Activated CD8-positive, alpha-beta T cell treated with anti-CD3 and anti-CD28 coated beads, Interleukin-2, amount 10 ng/mL, durations not matched to agents 7 days and 5 days (primary cell): ENCODE data around the gene SPTB. TPM values are rescaled to one million over a fixed set of nuclear protein-coding genes. Genes with fewer than 3 reads are reported as not detected.
A peak's percentile ranks its signal among the peaks of the same experiment; 100 is the strongest.

Source experiments
- ATAC-seq: fragments of 150-1000 bp; cut with Tn5 transposase; one replicate; pipeline ENCODE4 v1.10.0; 2021; ENCODE audit warnings: moderate library complexity
- CTCF ChIA-PET: fragments of 350-600 bp; sonication (Branson Sonifier 250); formaldehyde crosslinking; loops from one replicate; lab custom pipeline; 2021; ENCODE audit warnings: antibody characterized with exemption; lab: Charles Lee
- POLR2A ChIA-PET: fragments of 350-600 bp; sonication (Branson Sonifier 250); formaldehyde crosslinking; loops from one replicate; lab custom pipeline; 2021; ENCODE audit warnings: antibody characterized with exemption; lab: Charles Lee
- DNase-seq: peaks from one replicate; pipeline ENCODE4 v3.0.0-alpha.2; 2020
- H3K27ac Mint-ChIP-seq: one replicate; pipeline ENCODE4 v1.8.0; 2021; ENCODE audit warnings: mild to moderate bottlenecking, mixed read lengths
- H3K27me3 Mint-ChIP-seq: one replicate; pipeline ENCODE4 v1.8.0; 2021; ENCODE audit warnings: low read depth, mixed read lengths
- H3K36me3 Mint-ChIP-seq: one replicate; pipeline ENCODE4 v1.8.0; 2021; ENCODE audit warnings: low read depth, mixed read lengths
- H3K4me1 Mint-ChIP-seq: one replicate; pipeline ENCODE4 v1.8.0; 2021; ENCODE audit warnings: low read depth, mixed read lengths
- H3K4me3 Mint-ChIP-seq: one replicate; pipeline ENCODE4 v1.8.0; 2021; ENCODE audit warnings: mild to moderate bottlenecking, mixed read lengths
- H3K9me3 Mint-ChIP-seq: one replicate; pipeline ENCODE4 v1.8.0; 2022; ENCODE audit warnings: mixed read lengths; ENCODE audit not compliant: insufficient read depth
- total RNA-seq, 2 experiments: library from RNA; stranded (reverse); gene quantifications; one replicate each; pipeline ENCODE4 v1.2.3, GENCODE V29; 2021

SPTB gene
- total RNA-seq, 2 experiments from 2014 or later: not detected

DNA sequence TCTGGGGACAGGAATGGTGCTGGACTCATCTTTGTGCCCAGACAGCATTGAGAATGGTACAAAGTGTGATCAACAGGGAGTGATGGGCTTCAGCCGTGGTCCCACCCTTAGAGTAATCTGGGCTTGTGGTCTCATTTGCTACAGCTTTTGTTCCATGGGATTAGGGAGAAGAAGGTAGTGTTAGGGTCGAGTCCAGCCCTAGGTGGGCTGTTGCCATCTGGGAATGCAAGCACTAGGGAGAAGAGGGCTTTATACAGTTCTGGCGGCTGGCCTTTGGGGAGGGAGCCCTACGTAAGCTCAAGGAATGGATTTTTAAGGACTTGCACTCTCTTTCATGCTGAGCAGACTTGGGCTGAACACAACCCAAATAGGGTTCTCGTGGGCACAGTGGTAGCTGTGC is 170.6 kb downstream of the SPTB start:
- DNase-seq: no peak
- H3K27ac Mint-ChIP-seq: peak overlapping the region; percentile 86
- peaks cover 17% of the 10 kb centered on the region for H3K9me3 Mint-ChIP-seq
- H3K4me3 Mint-ChIP-seq: peak overlapping the region; percentile 70
- peaks cover 61% of the 10 kb centered on the region for H3K27me3 Mint-ChIP-seq
- peaks cover 18% of the 10 kb centered on the region for H3K36me3 Mint-ChIP-seq
- ChIA-PET POLR2A (interaction anchor here (0.7 kb wide), 1 partner anchor 14 kb away, joined by 3 read pairs; no protein-coding TSS in a partner anchor), CTCF (interaction anchor here (1.1 to 1.9 kb wide), 4 partner anchors 9 to 56 kb away, joined by 3 to 8 read pairs (median 4); no protein-coding TSS in a partner anchor)
- ATAC-seq: no peak
- peaks cover 53% of the 10 kb centered on the region for H3K4me1 Mint-ChIP-seq

DNA sequence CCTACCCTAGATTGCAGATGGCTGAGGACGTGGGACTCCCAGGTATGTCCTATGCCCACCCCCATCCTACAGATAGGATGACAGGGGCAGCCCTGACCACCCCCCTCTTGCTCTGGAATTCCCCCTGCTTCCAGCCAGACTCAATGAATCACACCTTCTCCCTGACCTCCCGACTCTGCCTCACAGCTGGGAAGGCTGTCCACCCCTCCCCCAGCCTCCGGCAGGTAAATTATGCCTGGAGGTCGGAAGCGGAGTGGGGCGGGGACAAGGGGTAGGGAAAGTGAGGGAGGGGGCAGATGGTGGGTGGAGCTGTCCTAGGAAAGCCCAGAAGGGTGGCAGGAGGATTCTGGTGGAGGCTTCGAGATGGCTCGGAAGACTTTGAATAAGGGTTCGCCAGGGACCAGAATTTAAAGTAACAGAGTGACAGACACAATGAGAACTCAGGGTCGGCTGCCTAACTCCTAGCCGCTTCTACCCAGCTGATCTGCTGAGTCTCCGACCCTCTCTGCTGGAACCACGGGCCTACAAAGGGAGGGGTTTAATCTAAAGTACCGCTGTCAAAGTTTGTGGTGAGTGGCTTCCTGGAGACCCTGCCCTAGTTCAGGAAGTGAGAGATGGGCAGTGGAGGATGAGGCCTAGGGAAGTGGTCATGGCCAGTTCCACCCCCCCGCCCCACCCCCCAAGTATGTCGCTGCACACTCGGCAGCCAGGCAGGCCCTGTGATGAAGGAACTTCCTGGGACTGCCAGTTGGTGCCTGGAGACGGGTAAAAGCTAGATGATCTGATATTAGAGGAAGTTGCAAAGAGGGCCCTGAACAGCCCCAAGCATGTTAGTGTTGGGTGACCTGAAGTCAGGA is 171.3 kb downstream of the SPTB start:
- H3K4me1 Mint-ChIP-seq: peaks cover 59% of the 10 kb centered on the region
- peaks cover 64% of the 10 kb centered on the region for H3K27me3 Mint-ChIP-seq
- H3K9me3 Mint-ChIP-seq: peaks cover 10% of the 10 kb centered on the region
- ATAC-seq (peak; percentile 50), DNase-seq (peak; percentile 67)
- CTCF ChIA-PET: interaction anchor here (1.1 to 1.9 kb wide), 3 partner anchors 26 to 56 kb away, joined by 3 to 8 read pairs (median 4); no protein-coding TSS in a partner anchor
- POLR2A ChIA-PET: no interaction called here
- H3K4me3 Mint-ChIP-seq: peak overlapping the region; percentile 70
- H3K27ac Mint-ChIP-seq: peak overlapping the region; percentile 86
- H3K36me3 Mint-ChIP-seq: peaks cover 16% of the 10 kb centered on the region

DNA sequence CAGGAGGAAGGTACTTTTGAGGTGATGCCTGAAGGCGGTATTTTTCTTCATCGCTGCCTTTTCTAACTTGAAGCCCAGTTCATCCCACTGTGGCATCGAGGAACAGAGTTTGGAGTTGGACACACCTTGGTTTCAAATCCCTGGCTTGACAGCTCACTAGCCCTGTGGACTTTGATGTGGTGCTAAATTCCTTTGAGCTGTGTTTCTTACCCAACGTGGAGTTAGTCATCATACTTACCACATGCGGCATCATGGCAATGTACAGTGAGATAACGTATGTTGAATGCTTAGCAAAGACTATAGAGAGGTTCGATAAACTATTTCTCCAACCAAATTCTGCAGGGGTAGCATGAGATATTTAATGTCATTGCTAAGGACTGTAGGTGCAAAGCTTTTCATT is 172.0 kb downstream of the SPTB start:
- Mint-ChIP-seq H3K4me3 (no peak overlapping the region), H3K36me3 (peaks cover 12% of the 10 kb centered on the region), H3K27me3 (peaks cover 65% of the 10 kb centered on the region), H3K4me1 (peaks cover 66% of the 10 kb centered on the region), H3K9me3 (peaks cover 3% of the 10 kb centered on the region), H3K27ac (no peak overlapping the region)
- DNase-seq (no peak), ATAC-seq (no peak)
- ChIA-PET POLR2A (no interaction called here), CTCF (interaction anchor here (0.7 to 2.2 kb wide), 3 partner anchors 11 to 54 kb away, joined by 3 to 8 read pairs (median 4); no protein-coding TSS in a partner anchor)

DNA sequence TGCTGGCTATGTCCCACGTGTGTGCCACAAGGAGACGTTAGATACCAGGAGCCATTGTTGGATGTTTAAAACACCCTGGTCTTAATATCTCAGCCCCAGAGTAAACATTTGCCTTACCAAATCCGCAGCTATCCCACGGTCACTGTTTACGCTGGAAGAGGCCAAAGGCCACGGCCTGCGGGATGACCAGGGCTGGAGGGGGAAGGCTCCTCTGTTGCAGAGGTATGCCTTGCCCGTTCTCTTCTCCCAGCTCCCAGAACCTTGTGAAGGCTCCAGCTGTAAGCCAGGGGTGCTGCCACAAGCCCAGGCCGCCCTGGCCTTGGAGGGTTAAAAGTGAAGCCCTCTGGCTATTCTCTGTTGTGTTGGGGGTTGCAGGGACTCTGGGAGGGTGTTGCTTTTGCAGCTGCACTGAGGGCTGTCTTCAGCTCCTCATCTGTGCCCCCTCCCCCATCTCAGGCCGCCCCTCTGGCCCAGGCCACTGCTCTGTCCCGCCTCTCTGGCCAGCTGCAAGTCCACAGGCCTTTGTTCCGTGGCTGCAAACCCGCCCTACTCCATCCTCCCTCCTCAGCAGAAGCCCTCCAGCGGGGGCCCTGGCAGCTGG is 173.0 kb downstream of the SPTB start:
- no peak overlapping the region for H3K4me3 Mint-ChIP-seq
- no peak for ATAC-seq
- no peak for DNase-seq
- H3K9me3 Mint-ChIP-seq: no peaks in the 10 kb centered on the region
- H3K27me3 Mint-ChIP-seq: peaks cover 64% of the 10 kb centered on the region
- peaks cover 68% of the 10 kb centered on the region for H3K4me1 Mint-ChIP-seq
- ChIA-PET POLR2A (no interaction called here), CTCF (interaction anchor here (1.0 to 2.2 kb wide), 2 partner anchors 35 to 55 kb away, joined by 4 to 8 read pairs; no protein-coding TSS in a partner anchor)
- H3K36me3 Mint-ChIP-seq: peaks cover 9% of the 10 kb centered on the region
- H3K27ac Mint-ChIP-seq: peak overlapping the region; percentile 60

DNA sequence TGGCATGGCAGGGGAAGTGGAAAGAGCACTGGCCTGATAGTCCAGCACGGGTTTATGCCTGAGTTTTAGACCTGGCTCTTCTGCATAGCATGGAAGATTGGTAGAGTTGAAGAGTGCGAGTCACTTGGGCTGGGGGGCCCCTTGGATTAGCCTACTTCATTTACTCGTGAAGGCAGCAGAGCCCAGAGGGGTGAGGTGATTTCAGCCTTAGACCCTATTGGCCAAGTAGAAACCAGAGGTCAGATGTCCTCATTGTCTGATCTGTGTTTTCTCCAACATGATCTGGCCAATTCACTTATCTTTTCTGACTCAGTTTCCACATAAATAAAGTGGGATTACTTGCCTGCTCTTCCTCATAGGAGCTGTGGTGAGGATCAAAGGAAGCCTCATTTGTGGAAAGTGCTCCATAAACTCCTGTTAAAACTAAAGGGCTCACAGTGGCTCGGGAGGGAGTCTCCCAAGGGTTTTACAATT is 173.6 kb downstream of the SPTB start:
- no peak overlapping the region for H3K27ac Mint-ChIP-seq
- no peak for ATAC-seq
- H3K4me1 Mint-ChIP-seq: peaks cover 68% of the 10 kb centered on the region
- CTCF ChIA-PET: interaction anchor here (2.2 kb wide), 1 partner anchor 55 kb away, joined by 8 read pairs; no protein-coding TSS in a partner anchor
- DNase-seq: no peak
- no peaks in the 10 kb centered on the region for H3K9me3 Mint-ChIP-seq
- POLR2A ChIA-PET: no interaction called here
- peaks cover 9% of the 10 kb centered on the region for H3K36me3 Mint-ChIP-seq
- peak overlapping the region; percentile 72 for H3K4me3 Mint-ChIP-seq
- peaks cover 64% of the 10 kb centered on the region for H3K27me3 Mint-ChIP-seq

DNA sequence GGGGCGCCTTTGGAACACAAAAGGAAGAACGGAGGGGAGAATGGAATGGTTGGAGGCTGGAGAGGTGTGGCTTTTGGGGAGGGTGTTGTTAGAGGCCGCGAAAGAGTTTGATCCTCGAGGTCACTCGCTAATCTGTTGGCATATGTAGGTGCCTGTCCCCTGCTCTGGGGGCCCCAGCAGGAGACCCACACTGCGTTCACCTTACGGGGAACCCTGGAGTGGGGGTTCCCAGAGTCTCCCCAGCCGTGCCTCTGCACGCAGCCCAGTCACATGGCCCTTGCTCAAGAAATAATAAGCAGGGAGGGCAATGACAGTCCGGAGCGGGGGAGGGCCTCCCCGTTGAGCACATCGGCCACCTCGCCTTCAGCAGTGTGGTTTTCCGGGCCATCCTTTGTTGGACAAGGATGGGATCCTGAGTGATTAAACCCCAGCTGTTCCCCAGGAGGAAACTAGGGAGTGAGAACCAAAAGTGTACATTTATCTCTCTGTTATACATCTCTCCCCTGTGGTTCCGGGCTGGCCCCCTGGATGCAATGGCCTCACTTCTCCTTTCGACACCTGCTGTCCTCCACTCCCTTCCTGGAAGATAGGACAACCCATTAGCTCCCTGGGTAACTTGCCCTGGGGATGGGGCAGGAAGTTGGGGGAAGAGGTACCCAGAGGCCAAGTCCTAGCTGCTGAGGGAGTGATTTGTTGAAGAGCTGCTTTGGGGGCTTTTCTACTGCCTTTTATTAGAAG is 174.2 kb downstream of the SPTB start:
- peaks cover 68% of the 10 kb centered on the region for H3K4me1 Mint-ChIP-seq
- DNase-seq: no peak
- ChIA-PET POLR2A (interaction anchor here (1.2 kb wide), 1 partner anchor 18 kb away, joined by 5 read pairs; no protein-coding TSS in a partner anchor), CTCF (interaction anchor here (0.8 to 2.2 kb wide), 2 partner anchors 35 to 56 kb away, joined by 3 to 8 read pairs; no protein-coding TSS in a partner anchor)
- peaks cover 9% of the 10 kb centered on the region for H3K36me3 Mint-ChIP-seq
- peak overlapping the region; percentile 72 for H3K4me3 Mint-ChIP-seq
- H3K27me3 Mint-ChIP-seq: peaks cover 68% of the 10 kb centered on the region
- no peak for ATAC-seq
- H3K9me3 Mint-ChIP-seq: no peaks in the 10 kb centered on the region
- no peak overlapping the region for H3K27ac Mint-ChIP-seq

DNA sequence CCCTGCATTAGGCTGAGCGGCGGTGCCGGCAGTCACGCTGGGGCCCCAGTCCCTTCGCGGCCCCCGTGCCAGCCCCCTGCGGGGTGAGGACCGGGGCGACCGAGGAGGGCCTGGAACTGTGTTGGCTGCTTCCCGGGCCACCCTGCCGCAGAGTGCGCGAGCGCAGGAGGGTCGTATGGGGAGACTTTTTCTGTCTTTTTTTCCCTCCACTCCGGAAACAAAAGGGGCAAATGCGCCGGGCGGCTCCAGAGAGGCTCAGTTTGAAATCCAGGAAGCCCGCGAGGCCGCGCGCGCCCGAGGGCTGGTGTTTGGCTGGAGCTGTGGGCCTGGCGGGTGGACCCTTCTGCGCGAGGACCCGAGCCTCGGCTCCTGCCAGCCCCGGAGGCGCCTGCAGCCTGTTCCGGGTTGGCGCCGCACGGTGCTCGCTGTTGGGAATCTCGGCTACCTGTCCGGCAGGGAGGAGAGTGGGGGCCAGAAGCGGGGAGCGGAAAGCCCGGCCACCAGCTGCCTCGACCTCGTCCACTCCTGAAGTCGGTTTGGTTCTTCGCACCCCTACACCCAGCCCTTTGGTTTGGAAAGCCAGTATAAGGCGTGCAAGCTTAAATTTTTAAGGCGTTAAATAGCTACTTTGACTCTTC is 174.8 kb downstream of the SPTB start:
- ATAC-seq: peak; percentile 25

DNA sequence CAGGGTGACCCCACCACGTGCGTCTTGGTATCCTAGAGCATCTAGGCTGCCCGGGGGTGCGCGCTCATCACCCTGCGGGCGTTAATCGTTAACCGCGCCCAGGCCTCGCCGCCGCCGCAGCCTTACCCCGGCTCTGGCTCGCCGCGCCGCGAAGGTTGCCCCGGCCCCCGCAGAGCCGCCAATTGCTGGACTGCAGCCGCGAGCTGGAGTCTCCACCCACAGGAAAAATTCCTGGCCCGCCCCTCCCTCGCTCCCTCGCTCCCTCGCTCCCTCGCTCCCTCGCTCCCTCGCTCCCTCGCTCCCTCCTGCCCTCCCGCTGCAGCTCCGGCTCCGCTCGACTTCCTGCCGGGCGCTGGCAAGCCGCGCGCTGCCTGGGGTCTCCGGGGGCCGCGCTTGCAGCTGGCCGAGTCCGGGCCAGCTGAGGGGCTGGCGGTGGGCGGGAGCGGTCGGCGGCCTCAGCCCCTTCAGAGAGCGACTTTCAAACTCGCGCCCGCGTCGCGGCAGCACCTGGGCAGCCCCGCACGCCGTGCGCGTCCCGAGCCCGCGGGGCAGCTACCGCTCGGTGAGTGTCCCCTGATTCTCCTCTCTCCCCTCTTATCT is 175.5 kb downstream of the SPTB start, which contains the start of gene PLEKHG3:
Gene PLEKHG3 (plus strand): TSS at position 282 of the 600 bp plus-strand sequence. CDS start 23,208 bp downstream, outside the sequence.
- Mint-ChIP-seq H3K4me3 (peak within 1 kb of the TSS; percentile 72), H3K36me3 (peaks cover 7% of the 10 kb centered on the region), H3K27me3 (peaks cover 69% of the 10 kb centered on the region), H3K4me1 (peaks cover 60% of the 10 kb centered on the region), H3K9me3 (no peaks in the 10 kb centered on the region), H3K27ac (no peak within 1 kb of the TSS)
- CTCF ChIA-PET: no interaction called here
- POLR2A ChIA-PET: interaction anchor here (0.6 to 1.2 kb wide), 3 partner anchors 19 to 35 kb away, joined by 3 to 5 read pairs (median 3); no protein-coding TSS in a partner anchor
- peak; percentile 36 for DNase-seq
- ATAC-seq: peak; percentile 43

More for the DNA sequence above, 174.8 kb downstream of the SPTB start:
- CTCF ChIA-PET: interaction anchor here (0.8 kb wide), 1 partner anchor 35 kb away, joined by 3 read pairs; no protein-coding TSS in a partner anchor
- no peaks in the 10 kb centered on the region for H3K9me3 Mint-ChIP-seq
- peaks cover 7% of the 10 kb centered on the region for H3K36me3 Mint-ChIP-seq
- peaks cover 64% of the 10 kb centered on the region for H3K4me1 Mint-ChIP-seq
- H3K27me3 Mint-ChIP-seq: peaks cover 70% of the 10 kb centered on the region
- POLR2A ChIA-PET: interaction anchor here (0.6 to 1.2 kb wide), 2 partner anchors 18 to 19 kb away, joined by 3 to 5 read pairs; no protein-coding TSS in a partner anchor
- no peak overlapping the region for H3K27ac Mint-ChIP-seq
- H3K4me3 Mint-ChIP-seq: peak overlapping the region; percentile 72
- DNase-seq: no peak

DNA sequence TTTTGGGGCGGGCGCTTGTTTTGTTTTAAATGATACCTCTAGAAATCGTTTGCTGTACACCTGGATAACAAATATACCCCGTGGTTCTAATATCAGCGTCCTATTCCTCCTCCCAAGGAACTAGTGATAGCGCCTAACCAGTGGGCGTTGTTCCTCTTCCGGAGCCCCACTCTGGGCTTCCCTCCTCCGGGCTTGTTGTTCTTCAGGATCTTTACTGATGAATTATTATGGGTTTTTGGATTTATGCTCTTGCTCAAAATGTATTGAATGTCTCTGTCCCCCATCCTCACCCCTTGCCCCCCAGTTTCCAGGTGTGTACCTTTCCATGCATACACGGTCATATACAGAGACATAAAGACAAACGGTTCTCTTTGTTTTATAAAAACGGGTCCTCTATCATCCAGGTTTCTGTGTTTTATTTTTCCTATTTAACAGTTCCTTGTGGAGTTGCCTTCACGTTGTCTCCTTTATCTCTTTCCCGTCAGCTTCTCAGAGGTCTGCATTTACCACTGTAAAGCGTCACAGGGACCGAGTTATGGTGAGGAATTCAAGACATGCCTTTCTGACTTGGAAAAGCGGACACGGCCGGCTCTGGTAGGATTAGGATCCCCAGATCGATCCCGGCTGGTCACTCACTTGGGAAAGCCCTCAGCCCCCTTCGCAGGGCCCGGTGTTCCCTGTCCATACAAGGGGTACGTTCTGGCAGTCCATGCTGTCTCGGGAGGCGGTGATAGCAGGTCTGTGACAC is 176.1 kb downstream of the SPTB start:
- Mint-ChIP-seq H3K4me1 (peaks cover 60% of the 10 kb centered on the region), H3K36me3 (peaks cover 3% of the 10 kb centered on the region), H3K27me3 (peaks cover 71% of the 10 kb centered on the region), H3K9me3 (no peaks in the 10 kb centered on the region), H3K4me3 (peak overlapping the region; percentile 72), H3K27ac (no peak overlapping the region)
- DNase-seq: no peak
- no peak for ATAC-seq
- CTCF ChIA-PET: no interaction called here
- POLR2A ChIA-PET: interaction anchor here (0.6 kb wide), 1 partner anchor 35 kb away, joined by 3 read pairs; no protein-coding TSS in a partner anchor
